Measurements from ENCODE around the gene ART4.

- no peak for TF ChIP-seq CTCF (IDR thresholded peaks at IDR 0.05)
- no peak for TF ChIP-seq POLR2A (IDR thresholded peaks at IDR 0.05)
These were observed 66.1 kb downstream of the ART4 start for GRCh38 chr12:14777271-14777670.

All from Peyer's patch (tissue), 4 donors.